ENCODE results near the gene GOLGA8A. TPM values are rescaled to one million over a fixed set of nuclear protein-coding genes. Genes with fewer than 3 reads are reported as not detected.
"Not testable (repeated sequence)": the region's sequence is repeated elsewhere in the genome, so short reads cannot be mapped to it uniquely, and the experiment has no call there.

GOLGA8A gene, protein sequence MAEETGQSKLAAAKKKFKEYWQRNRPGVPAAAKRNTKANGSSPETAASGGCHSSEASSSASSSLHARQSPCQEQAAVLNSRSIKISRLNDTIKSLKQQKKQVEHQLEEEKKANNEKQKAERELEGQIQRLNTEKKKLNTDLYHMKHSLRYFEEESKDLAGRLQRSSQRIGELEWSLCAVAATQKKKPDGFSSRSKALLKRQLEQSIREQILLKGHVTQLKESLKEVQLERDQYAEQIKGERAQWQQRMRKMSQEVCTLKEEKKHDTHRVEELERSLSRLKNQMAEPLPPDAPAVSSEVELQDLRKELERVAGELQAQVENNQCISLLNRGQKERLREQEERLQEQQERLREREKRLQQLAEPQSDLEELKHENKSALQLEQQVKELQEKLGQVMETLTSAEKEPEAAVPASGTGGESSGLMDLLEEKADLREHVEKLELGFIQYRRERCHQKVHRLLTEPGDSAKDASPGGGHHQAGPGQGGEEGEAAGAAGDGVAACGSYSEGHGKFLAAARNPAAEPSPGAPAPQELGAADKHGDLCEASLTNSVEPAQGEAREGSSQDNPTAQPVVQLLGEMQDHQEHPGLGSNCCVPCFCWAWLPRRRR
- 54.9 TPM for total RNA-seq (ENCODE audit: insufficient read depth, low replicate concordance)

DNA sequence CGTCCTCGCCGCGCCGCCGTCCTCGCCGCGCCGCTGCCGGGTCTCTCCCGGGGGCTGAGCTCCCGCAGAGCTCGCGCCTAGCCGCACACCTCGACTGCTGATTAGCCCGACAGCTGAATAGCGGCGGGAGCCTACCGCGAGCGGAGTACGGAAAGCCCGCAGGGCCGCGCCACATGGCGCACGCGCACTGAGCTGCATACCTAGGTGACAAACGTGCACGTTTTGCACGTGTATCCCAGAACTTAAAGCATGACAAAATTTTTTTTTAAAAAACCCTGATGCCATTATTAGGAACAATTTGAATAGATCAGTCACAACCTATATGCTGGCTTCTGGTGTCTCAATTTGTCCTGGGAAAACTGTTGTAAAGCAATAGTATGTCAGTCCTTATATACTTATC is at the start of gene GOLGA8A:
Gene GOLGA8A (minus strand): TSS at position 122 of the 400 bp plus-strand sequence. CDS start 48,117 bp downstream, outside the sequence.
- DNase-seq (ENCODE audit: low spot score): peak; percentile 62

GRCh38 chr15:34483644-34484043 is 46.0 kb upstream of the GOLGA8A start:
- DNase-seq (ENCODE audit: low spot score): no peak

DNA sequence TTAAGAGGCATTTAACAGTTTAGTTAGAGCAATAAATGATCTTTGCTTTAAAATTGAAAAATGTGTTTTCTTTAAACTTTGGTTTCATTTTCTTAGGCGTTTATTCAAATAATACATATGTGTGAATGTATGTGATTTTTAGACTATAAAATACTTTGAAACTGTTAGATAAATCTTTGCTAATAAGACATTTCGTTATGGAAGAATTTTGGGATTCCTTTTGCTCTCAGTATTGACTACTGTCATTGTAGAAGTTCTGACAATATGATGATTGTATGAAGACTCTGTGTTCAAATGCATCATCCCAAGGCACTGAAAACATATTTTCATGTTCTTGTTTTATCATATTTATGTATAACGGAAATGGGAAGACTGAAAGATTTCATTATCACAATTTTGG is 43.8 kb upstream of the GOLGA8A start:
- DNase-seq (ENCODE audit: low spot score): no peak

DNA sequence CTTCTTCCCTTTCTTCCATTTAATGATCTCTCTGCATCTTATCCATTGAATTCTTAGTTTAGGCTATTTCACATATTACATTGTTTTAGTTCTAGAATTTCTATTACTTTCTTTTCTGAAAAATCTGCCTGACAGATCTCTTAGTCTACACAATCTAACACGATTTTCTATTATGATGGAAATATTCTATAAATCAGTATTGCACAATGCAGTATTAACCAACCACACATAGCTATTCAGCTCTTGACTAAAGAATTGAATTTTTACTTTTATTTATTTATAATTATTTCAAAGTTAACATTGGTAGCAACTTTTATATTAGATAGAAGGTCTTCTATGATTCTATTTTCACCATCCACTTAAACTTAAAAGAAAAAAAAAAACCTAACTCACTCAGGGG is 36.2 kb upstream of the GOLGA8A start:
- DNase-seq (ENCODE audit: low spot score): no peak

- DNase-seq (ENCODE audit: low spot score): no peak
Observed at GRCh38 chr15:34472947-34473346, 35.3 kb upstream of the GOLGA8A start.

DNA sequence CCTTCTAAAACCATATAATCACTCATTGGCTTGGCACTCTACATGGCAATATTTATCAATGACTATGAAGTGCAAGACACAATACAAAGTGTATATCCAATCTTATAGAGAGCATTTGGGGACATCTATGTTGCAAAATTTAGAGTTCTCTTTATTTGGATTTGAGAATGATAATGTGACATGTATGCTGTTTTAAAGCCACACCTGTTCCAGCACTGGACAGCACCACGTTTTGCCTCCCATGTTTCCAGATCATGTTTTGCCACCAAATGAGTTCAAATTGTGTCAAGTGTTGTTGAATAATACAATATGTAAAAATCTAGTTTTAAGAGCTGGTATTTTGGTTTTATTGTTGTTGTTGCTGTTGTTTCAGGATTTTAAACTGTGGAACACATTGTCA is 33.3 kb upstream of the GOLGA8A start:
- no peak for DNase-seq (ENCODE audit: low spot score)

GRCh38 chr15:34470091-34470490 is 32.5 kb upstream of the GOLGA8A start:
- no peak for DNase-seq (ENCODE audit: low spot score)

- no peak for DNase-seq (ENCODE audit: low spot score)
Observed at GRCh38 chr15:34461730-34462129, 24.1 kb upstream of the GOLGA8A start.

DNA sequence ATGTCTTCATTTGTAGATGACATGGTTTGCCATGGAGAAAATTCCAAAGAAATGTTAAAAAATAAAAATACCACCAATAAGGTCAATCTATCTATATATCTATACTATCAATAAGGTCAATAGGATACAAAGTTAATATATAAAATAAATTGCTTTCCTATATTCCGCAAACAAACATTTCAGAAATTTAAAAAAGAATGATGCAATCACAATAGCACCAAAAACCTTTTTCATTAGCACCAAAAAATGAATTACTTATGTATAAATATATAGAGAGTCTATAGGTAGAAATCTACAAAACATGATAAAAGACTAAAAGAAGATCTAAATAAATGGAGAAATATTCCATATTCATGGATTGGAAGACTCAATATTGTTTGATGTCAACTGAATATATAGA is 22.8 kb upstream of the GOLGA8A start:
- no peak for DNase-seq (ENCODE audit: low spot score)

GRCh38 chr15:34456658-34457057 is 19.1 kb upstream of the GOLGA8A start:
- DNase-seq (ENCODE audit: low spot score): no peak

- DNase-seq (ENCODE audit: low spot score): no peak
Observed at GRCh38 chr15:34442891-34443290, 5.3 kb upstream of the GOLGA8A start.

GRCh38 chr15:34439878-34440277 is 2.3 kb upstream of the GOLGA8A start:
- DNase-seq (ENCODE audit: low spot score): no peak

- peak; percentile 35 for DNase-seq (ENCODE audit: low spot score)
Observed at GRCh38 chr15:34436956-34437442, 609 bp downstream of the GOLGA8A start.

DNA sequence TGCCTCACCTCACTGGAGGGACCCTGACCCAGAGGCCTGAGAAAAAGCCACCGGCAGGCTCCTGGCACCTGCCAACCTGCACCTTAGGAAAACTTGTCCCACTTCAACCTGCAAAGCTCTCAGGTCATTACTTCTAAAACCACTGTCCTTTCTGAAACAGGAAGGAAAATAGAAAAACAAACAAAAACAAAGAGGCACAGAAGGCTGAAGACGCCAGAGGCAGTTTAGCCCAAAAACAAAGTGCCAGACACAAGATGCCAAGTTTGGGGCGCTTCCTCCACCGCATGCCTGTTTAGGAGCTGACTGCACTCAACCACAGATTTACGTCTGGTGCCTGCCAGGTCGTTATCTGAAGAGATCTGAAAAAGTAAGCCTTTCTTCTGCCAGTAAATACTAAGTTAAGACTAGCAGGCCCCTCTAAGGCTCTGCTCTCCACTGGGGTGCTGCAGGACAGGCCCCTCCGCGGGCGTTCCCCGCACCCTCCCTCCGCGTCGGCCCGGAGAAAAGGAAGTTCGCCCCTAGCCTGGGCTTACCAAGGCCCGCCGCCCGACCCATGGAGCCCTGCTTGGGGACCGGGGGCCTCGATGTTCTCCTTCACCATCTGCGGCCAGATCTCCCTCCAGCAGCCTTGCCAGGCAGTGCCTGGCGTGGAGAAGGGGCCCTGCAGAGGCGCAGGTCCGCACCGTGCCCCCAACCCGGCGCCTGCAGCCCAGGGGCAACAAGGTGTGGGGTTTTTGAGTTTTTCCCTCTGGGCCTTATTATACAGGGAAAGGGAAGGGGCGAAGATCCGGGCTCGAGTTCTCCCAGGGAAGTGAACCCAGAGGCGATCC is 1.3 kb downstream of the GOLGA8A start:
- DNase-seq (ENCODE audit: low spot score): peak; percentile 19

DNA sequence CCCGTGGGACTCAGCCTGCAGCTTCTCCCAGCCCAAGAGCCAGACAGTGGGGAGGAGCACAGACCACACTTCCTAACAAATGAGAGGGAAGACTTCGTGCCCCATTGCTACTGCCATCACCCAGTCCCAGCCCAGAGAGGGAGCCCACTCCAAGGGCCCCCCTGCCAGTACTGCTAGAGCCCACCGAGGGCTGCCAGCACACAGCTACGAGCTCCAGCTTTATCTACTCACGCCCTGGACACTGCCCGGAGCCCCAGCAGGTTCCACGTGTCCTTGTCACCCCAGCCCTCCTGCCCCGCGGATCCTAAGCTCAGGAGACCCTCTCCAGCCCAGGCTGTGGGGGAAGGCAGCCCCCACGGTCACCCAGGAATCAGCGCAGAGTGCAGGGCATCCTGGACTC is 1.9 kb downstream of the GOLGA8A start:
- no peak for DNase-seq (ENCODE audit: low spot score)

GRCh38 chr15:34434627-34435305 is 2.8 kb downstream of the GOLGA8A start:
- DNase-seq (ENCODE audit: low spot score): no peak

DNA sequence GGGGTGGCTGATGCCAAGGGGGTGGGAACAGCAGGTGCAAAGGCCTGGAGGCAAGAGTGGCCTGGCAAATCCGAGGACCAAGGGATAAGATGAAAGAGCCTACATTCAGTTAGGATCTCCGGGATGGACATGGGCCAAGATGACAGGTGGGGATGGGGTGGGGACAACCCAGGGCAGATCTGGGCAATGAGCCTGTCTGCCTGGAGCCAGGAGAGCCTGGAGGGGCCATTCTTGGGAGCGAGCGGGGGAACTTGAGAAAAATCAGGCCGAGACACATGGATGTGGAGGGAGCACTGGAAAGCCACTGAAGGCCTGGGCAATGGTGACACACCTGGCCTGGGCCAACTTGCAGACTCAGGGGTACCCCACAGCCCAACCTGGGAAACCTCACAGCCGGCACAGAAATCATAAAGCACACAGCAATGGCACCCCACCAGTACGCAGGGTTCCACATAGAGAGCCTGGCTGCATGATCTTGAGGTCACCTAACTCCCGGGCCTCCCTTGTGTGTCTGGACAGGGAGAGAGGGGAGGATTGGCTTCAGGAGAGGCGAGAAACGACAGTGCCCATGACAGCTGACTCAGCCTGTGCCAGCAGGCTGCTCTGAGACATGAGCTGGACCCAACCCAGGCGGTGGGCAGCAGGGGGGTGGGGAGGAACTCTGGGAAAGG is 3.5 kb downstream of the GOLGA8A start:
- DNase-seq (ENCODE audit: low spot score): not testable (repeated sequence)

- DNase-seq (ENCODE audit: low spot score): not testable (repeated sequence)
Observed at GRCh38 chr15:34430642-34431041, 7.0 kb downstream of the GOLGA8A start.

DNA sequence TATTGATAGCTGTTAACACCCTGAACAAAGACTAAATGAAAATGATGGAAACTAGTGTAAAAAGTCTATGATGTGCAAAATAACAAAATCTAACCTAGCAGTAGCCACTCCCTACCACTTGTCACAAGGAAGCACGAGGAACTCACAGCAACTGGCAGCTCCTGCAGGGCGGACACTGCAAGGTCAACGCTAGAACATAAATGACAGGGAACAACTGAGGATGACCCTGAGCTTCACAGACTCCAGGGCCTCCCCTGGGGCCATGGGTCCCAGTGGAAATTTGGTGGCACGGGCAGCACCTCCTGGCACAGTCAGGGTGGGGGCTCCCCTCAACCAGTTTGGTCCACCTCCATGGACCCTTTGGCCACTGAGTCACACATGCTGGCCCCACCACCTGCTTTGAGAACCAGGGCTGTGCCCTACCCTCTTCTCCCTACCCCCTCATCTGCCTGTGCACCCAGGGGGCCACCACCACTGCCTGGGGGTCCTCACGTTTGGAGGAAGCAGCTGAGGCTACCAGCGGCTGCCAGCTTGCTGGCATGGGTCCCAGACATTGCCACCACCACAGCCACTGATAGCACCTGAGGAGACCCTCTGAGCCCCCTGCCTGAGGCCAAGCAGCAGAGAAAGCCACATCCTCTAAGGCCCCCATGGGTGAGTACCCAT is 14.1 kb downstream of the GOLGA8A start:
- not testable (repeated sequence) for DNase-seq (ENCODE audit: low spot score)

- not testable (repeated sequence) for DNase-seq (ENCODE audit: low spot score)
Observed at GRCh38 chr15:34420953-34421352, 16.7 kb downstream of the GOLGA8A start.

All from umbilical cord (tissue), 2 donors.